Muscle of arm (tissue), 14 donors: ENCODE data around the gene GAGE10. TPM values are rescaled to one million over a fixed set of nuclear protein-coding genes. Genes with fewer than 3 reads are reported as not detected.

Experiments used
- DNase-seq: peaks from one replicate; pipeline ENCODE4 v3.0.0-alpha.2; 2013
- long read RNA-seq, 11 donors: transcript quantifications; one replicate each; lab custom pipeline, GENCODE V29; 2026
- polyA plus RNA-seq, 12 donors: library from polyadenylated mRNA; unstranded; fragments of 120-200 nt; gene quantifications; one replicate each; pipeline ENCODE4 v1.2.1, GENCODE V29; 2013; ENCODE audit not compliant: insufficient read length in 12 of 12

GAGE10 gene
- polyA plus RNA-seq, result not detected
- long read RNA-seq, donor 1, result 0 reads
- long read RNA-seq, donor 2, result 0 reads
- long read RNA-seq, donor 3, result 0 reads
- long read RNA-seq, donor 4, result 0 reads
- long read RNA-seq, donor 5, result 0 reads
- long read RNA-seq, donor 6, result 0 reads
- long read RNA-seq, donor 7, result 0 reads
- long read RNA-seq, donor 8, result 0 reads
- long read RNA-seq, donor 9, result 0 reads
- long read RNA-seq, donor 10, result 0 reads
- long read RNA-seq, donor 11, result 0 reads

- no peak for DNase-seq
Observed at GRCh38 chrX:49303346-49303745, at the start of gene GAGE10. TSS of gene GAGE10 (plus strand) at chrX:49303646. CDS start at chrX:49304860, 1,214 bp downstream.

GRCh38 chrX:49254639-49255038 is 48.8 kb upstream of the GAGE10 start:
- DNase-seq, result no peak

GRCh38 chrX:49256268-49256995 is 47.0 kb upstream of the GAGE10 start:
- no peak for DNase-seq

GRCh38 chrX:49257074-49257790 is 46.2 kb upstream of the GAGE10 start:
- DNase-seq, result no peak

GRCh38 chrX:49257846-49258748 is 45.3 kb upstream of the GAGE10 start:
- DNase-seq, result no peak

GRCh38 chrX:49258749-49259124 is 44.7 kb upstream of the GAGE10 start:
- DNase-seq, result no peak

- no peak for DNase-seq
Observed at GRCh38 chrX:49260221-49260985, 43.0 kb upstream of the GAGE10 start.

GRCh38 chrX:49262603-49263002 is 40.8 kb upstream of the GAGE10 start:
- DNase-seq, result no peak

GRCh38 chrX:49263631-49264030 is 39.8 kb upstream of the GAGE10 start:
- DNase-seq, result no peak

GRCh38 chrX:49264460-49264859 is 39.0 kb upstream of the GAGE10 start, which contains the start of gene FOXP3:
TSS of gene FOXP3 (minus strand) at chrX:49264710. CDS start at chrX:49258505, 6,205 bp downstream.
- no peak for DNase-seq

- DNase-seq, result no peak
Observed at GRCh38 chrX:49266523-49267445, 36.7 kb upstream of the GAGE10 start.

GRCh38 chrX:49268702-49269009 is 34.8 kb upstream of the GAGE10 start:
- no peak for DNase-seq

GRCh38 chrX:49269010-49269766 is 34.3 kb upstream of the GAGE10 start:
- DNase-seq, result peak; percentile 95

GRCh38 chrX:49269767-49270248 is 33.6 kb upstream of the GAGE10 start, which contains the start of gene PPP1R3F:
TSS of gene PPP1R3F (plus strand) at chrX:49269793. CDS start at chrX:49269870, 77 bp downstream.
- DNase-seq, result no peak

GRCh38 chrX:49270249-49270921 is 33.1 kb upstream of the GAGE10 start:
- DNase-seq, result no peak

- DNase-seq, result no peak
Observed at GRCh38 chrX:49271341-49271740, 32.1 kb upstream of the GAGE10 start.

GRCh38 chrX:49272421-49272820 is 31.0 kb upstream of the GAGE10 start:
- no peak for DNase-seq

- DNase-seq, result no peak
Observed at GRCh38 chrX:49273181-49273727, 30.2 kb upstream of the GAGE10 start.
